AG20443 (cell line): ENCODE data around the gene NLN.
"Not testable (repeated sequence)": the region's sequence is repeated elsewhere in the genome, so short reads cannot be mapped to it uniquely, and the experiment has no call there.

ENCODE experiments used
- DNase-seq: peaks from one replicate; pipeline ENCODE4 v3.0.0; 2012; ENCODE audit warnings: low spot score, mixed read lengths

The NLN gene

DNA sequence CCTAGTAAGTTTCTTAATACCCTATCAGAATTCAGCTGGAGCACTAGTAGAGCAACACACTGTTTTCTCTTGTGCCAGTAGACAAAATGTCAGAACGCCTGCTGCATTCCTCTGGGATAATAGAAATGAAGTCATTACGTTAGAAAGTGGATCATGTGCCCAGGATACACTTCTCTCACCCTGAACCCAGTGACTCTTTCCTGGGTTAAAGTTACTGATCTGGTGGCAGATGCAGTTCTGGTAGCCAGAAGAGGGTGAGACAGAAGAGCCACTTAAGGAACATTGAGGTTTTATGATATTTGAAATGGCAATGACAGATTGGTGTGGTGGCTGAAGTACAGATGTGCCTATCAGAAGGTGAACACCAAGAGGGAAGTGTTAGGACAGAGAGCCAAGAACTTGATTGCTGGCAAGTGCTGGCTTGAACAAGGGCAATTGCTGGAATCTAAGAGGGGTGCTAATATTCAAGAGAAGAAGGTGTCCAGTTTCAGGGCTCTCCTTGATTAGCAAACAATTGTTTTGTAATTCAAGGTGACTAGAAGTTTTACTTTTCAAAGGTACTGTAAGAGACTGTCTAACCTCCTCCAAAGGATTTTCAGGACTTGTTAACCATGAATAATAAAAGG is 110.7 kb downstream of the NLN start:
- no peak for DNase-seq

- no peak for DNase-seq
Measured at GRCh38 chr5:65833780-65834179, 111.8 kb downstream of the NLN start.

DNA sequence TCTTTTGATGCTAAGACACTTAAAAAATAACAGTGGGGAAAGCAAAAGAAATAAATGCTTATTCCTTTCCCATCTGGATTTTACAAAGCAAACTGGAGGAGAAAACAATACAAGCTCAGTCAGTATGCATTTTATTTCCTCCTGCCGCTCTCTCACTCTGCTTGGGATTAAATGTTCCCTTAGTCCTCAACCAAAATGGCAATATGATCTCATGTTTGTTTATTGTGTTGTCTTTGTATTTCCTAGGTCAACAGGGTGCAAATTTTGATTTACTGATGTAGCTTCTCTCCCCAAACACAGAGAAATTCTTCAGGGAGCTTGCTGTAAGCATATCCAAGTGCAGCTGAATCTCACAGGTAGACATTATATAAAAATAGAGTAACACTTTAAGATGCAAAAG is 112.3 kb downstream of the NLN start:
- no peak for DNase-seq

DNA sequence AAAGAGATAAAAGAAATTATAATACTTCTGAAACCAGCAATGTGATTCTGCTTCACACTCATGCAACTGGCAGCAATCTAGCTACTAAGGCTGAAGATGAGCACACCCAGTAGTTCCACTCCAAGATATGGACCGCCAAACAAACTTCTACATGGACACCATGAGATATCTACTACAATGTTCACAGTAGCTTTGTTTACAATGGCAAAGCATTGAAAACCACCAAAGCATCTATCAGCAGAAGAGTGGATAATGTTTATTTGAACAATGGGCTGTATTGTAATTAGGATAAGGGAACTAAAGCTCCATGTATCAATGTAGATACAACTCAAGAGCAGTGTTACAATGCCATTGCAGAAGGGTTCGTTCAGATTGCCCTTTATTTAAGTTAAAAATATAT is 113.2 kb downstream of the NLN start:
- no peak for DNase-seq

DNA sequence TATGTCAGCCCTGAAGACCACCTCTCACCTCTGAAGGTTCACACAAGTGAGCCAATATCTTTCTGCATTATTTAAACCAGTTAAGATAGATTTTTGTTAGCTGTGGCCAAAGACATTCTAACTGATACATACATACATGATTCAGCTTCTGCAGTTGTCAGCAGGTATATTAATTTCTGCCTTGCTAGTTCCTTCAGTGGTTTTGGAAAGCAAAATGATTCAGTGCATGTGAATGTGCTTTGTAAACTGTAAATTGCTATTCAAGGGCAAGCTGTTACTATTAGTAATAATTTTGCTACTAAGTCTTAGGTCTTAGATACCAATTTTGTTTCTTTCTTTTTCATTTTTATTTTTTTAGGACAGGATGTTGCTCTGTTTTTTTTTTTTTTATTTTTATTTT is 115.1 kb downstream of the NLN start:
- peak; percentile 28 for DNase-seq

- DNase-seq: not testable (repeated sequence)
Measured at GRCh38 chr5:65839170-65839569, 117.2 kb downstream of the NLN start.

GRCh38 chr5:65840071-65840470 is 118.1 kb downstream of the NLN start:
- no peak for DNase-seq

- DNase-seq: not testable (repeated sequence)
Measured at GRCh38 chr5:65844763-65845162, 122.8 kb downstream of the NLN start.

GRCh38 chr5:65846101-65846500 is 124.1 kb downstream of the NLN start:
- no peak for DNase-seq

DNA sequence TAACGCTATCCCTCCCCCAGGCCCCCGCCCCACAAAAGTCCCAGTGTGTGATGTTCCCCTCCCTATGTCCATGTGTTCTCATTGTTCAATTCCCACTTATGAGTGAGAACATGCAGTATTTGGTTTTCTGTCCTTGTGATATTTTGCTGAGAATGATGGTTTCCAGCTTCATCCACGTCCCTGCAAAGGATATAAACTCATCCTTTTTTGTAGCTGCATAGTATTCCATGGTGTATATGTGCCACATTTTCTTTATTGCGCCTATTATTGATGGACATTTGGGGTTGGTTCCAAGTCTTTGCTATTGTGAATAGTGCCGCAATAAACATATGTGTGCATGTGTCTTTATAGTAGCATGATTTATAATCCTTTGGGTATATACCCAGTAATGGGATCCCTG is 125.0 kb downstream of the NLN start:
- DNase-seq: not testable (repeated sequence)

DNA sequence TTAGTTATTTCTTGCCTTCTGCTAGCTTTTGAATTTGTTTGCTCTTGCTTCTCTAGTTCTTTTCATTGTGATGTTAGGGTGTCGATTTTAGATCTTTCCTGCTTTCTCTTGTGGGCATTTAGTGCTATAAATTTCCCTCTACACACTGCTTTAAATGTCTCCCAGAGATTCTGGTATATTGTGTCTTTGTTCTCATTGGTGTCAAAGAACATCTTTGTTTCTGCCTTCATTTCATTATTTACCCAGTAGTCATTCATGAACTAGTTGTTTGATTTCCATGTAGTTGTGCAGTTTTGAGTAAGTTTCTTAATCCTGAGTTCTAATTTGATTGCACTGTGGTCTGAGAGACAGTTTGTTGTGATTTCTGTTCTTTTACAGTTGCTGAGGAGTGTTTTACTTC is 127.9 kb downstream of the NLN start:
- DNase-seq: not testable (repeated sequence)

- no peak for DNase-seq
Measured at GRCh38 chr5:65854925-65855324, 132.9 kb downstream of the NLN start.

DNA sequence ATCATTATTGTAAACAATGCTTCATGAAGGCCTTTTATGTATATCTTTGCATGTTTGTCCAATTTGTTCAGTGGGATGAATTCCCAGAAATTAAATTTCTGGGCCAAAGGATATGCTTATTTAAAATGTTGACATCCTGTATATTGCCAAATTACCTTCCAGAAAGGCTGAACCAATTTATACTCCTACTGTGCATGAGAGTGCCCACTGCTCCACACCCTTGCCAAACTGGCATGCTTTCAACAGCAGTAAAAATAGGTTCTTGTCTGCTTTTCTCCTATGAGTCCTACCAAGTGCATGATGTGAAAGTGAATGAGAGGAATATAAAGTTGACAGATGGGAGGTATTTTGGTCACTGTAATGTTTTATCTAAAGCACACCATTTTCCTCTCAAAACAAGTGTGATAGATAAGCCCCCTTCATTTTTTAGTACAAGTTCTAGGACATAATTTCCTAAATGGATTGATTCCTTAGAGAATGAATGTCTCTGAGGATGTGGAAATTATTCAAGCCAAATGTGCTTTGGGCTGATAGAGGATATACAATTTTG is 133.8 kb downstream of the NLN start:
- DNase-seq: no peak

DNA sequence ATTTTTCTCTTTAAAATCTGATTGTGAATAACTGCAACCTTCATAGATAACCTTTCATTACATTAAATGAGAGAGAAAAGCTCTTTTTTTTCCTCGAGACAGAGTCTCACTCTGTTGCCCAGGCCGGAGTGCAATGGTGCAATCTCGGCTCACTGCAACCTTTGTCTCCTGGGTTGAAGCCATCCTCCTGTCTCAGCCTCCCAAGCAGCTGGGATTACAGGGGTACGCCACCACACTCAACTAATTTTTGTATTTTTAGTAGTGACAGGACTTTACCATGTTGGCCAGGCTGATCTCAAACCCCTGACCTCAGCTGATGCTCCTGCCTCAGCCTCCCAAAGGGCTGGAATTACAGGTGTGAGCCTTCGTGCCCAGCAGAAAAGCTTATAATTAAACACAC is 134.5 kb downstream of the NLN start:
- no peak for DNase-seq

DNA sequence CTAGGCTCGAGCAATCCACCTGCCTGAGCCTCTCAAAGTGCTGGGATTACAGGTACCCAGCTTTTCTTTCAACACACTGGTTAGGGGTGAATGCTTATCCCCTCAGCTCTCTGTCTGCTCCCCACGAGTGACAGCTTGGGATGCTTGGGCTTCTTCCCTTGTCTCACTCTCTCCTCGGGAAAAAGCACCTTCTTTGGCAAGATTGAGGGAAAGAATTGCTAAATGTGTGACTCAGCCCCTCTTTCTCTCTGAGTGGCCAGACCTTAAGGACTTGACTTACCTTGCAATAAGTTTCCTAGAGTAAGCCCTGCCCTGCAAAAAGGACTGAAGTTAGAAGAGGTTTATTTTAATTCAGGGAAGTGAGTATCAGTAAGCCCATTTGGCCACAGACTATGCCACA is 136.3 kb downstream of the NLN start:
- no peak for DNase-seq

GRCh38 chr5:65861830-65862241 is 139.8 kb downstream of the NLN start:
- DNase-seq: peak; percentile 65

GRCh38 chr5:65862384-65862783 is 140.4 kb downstream of the NLN start:
- no peak for DNase-seq

DNA sequence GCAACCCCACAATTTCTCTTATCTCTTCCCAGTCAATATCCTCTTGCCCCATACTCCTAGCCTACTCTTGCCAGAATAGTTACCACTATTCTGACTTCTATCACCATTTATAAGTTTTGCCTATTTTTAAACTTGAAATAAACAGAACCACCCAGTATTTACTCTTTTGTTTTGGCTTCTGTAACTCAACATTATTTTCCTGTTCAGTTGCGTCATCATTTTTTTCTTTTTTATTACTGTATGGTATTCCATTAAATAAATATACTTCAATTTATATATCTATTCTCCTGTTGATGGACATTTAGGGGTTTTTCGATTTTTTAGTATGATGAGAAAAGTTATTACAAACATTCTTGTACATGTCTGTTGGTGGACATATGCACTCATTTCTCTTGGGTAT is 141.7 kb downstream of the NLN start:
- no peak for DNase-seq

DNA sequence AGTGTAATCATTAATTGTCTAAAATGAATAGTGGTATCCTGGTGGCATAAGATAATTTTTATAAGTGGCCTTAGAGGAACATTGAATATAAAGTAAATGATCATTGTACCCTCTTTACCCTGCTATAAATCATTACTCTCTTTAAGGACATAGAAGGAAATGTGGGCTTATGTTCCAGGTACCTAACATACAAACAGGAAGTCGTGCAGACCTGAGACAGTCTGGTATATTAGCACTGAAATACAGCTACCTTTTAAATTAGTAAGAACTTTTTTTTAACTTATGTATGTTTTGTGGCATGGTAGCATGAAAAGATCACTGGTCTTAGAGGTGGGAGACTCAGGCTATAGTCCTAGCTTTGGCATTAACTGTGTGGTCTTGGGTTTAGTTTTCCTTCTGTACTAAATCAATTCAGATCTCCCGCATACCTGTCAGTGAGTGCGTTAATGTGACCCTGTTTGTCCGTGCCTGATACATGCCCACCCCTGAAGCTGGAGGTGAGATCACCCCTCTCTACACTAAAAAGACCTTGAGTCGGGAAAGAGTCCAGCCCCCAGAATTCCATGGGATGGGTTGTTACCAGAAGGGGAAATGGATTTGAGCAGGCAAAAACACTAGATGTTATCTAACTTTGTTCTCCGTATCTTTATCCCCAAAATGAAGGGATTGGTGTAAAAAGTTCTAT is 145.0 kb downstream of the NLN start:
- DNase-seq: no peak

- DNase-seq: no peak
Measured at GRCh38 chr5:65867542-65868195, 145.7 kb downstream of the NLN start.

DNA sequence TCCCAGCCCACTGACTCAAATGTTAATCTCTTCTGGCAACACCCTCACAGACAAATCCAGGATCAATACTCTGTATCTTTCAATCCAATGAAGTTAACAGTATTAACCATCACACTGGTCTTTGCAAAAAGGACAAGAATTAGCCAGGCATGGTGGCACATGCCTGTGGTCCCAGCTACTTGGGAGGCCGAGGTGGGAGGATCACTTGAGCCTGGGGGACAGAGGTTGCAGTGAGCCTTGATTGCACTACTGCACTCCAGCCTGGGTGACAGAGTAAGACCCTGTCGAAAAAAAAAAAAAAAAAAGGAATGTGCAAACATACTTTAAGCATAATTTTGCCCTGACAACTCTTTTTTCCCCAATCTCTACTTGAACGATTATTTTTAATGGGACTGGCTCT is 146.5 kb downstream of the NLN start:
- DNase-seq: no peak

DNA sequence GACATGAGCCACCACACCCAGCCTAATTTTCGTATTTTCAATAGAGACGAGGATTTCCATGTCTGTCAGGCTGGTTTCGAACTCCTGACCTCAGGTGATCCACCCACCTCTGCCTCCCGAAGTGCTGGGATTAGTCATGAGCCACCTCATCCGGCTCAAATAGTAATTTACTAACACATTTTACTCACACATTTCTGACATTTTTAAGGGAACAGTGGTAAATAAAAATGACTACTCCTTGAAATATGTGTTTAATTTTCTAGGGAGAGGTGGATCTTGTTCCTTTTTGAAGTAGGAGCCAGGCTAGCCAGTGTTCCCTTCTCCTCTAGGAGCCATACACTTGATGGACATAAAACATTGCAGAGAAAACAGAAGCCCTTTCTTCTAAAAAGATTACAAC is 149.2 kb downstream of the NLN start:
- DNase-seq: peak; percentile 24

- not testable (repeated sequence) for DNase-seq
Measured at GRCh38 chr5:65871776-65872175, 149.8 kb downstream of the NLN start.
